GM21381 (cell line): ENCODE data around the gene XRN1.
A peak's percentile ranks its signal among the peaks of the same experiment; 100 is the strongest.
"Not testable (repeated sequence)": the region's sequence is repeated elsewhere in the genome, so short reads cannot be mapped to it uniquely, and the experiment has no call there.

Source experiments
- ATAC-seq: cut with Tn5 transposase; IDR thresholded peaks from one replicate; pipeline ENCODE4 v1.9.1; 2021; ENCODE audit warnings: mild to moderate bottlenecking, moderate library complexity; ENCODE audit not compliant: unreplicated experiment

XRN1 gene

GRCh38 chr3:142439499-142440220 is 8.2 kb downstream of the XRN1 start:
- not testable (repeated sequence) for ATAC-seq

GRCh38 chr3:142438096-142438495 is 9.7 kb downstream of the XRN1 start:
- ATAC-seq = not testable (repeated sequence)

GRCh38 chr3:142436951-142437585 is 10.8 kb downstream of the XRN1 start:
- no peak for ATAC-seq

GRCh38 chr3:142434503-142434902 is 13.3 kb downstream of the XRN1 start:
- no peak for ATAC-seq

- peak; percentile 72 for ATAC-seq
These were observed 14.7 kb downstream of the XRN1 start for GRCh38 chr3:142433110-142433509.

GRCh38 chr3:142429582-142429981 is 18.3 kb downstream of the XRN1 start:
- ATAC-seq = no peak

- ATAC-seq = no peak
These were observed 23.1 kb downstream of the XRN1 start for GRCh38 chr3:142424754-142425153.

GRCh38 chr3:142418926-142419592 is 28.8 kb downstream of the XRN1 start:
- no peak for ATAC-seq

GRCh38 chr3:142417302-142417701 is 30.5 kb downstream of the XRN1 start:
- no peak for ATAC-seq

- not testable (repeated sequence) for ATAC-seq
These were observed 47.3 kb downstream of the XRN1 start for GRCh38 chr3:142400537-142400936.

- ATAC-seq = no peak
These were observed 52.8 kb downstream of the XRN1 start for GRCh38 chr3:142394921-142395622.

- ATAC-seq = no peak
These were observed 62.8 kb downstream of the XRN1 start for GRCh38 chr3:142385078-142385477.

GRCh38 chr3:142374687-142375086 is 73.2 kb downstream of the XRN1 start:
- ATAC-seq = no peak

GRCh38 chr3:142369576-142369975 is 78.3 kb downstream of the XRN1 start:
- ATAC-seq = not testable (repeated sequence)

- no peak for ATAC-seq
These were observed 81.4 kb downstream of the XRN1 start for GRCh38 chr3:142366434-142366833.

- ATAC-seq = no peak
These were observed 83.8 kb downstream of the XRN1 start for GRCh38 chr3:142363936-142364467.

- ATAC-seq = not testable (repeated sequence)
These were observed 84.4 kb downstream of the XRN1 start for GRCh38 chr3:142363433-142363832.

- ATAC-seq = no peak
These were observed 88.5 kb downstream of the XRN1 start for GRCh38 chr3:142359367-142359766.

GRCh38 chr3:142356818-142357217 is 91.0 kb downstream of the XRN1 start:
- ATAC-seq = no peak

GRCh38 chr3:142355692-142356091 is 92.1 kb downstream of the XRN1 start:
- no peak for ATAC-seq

GRCh38 chr3:142354076-142354475 is 93.8 kb downstream of the XRN1 start:
- no peak for ATAC-seq
